ENCODE data around the gene PRORP.
"Not testable (repeated sequence)": the region's sequence is repeated elsewhere in the genome, so short reads cannot be mapped to it uniquely, and the experiment has no call there.

- TF ChIP-seq POLR2A, CTCF (IDR thresholded peaks at IDR 0.05): not testable (repeated sequence)
Observed at GRCh38 chr14:35094645-35095044, 27.7 kb upstream of the PRORP start.

All from right lobe of liver (tissue), 4 donors.